ENCODE data around the gene SETD5. TPM values are rescaled to one million over a fixed set of nuclear protein-coding genes. Genes with fewer than 3 reads are reported as not detected.

The SETD5 gene
- total RNA-seq, 3 donors from 2014 or later (not counting 1 experiment from before 2014, with no cell fraction given): 106 to 154 (median 140) TPM

DNA sequence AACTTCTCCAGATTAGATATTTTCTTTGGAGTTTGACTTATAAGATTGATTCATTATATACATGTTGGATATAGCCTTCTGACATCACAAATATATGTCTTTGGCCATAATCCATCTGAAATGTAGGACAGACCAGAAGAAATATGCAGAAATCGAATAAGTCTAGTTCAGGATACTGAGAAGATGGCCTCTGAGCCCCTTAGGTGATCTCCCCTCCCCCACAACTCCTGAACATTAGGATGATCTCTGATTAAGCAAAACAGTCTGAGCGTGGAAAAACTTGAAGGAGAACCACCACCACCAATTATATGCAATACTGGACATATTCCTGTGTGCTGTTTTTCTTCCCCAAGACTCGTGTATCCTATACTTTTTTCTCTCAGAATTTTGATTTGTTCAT, 3.2 kb downstream of the SETD5 start:
- TF ChIP-seq, protein P1, sequence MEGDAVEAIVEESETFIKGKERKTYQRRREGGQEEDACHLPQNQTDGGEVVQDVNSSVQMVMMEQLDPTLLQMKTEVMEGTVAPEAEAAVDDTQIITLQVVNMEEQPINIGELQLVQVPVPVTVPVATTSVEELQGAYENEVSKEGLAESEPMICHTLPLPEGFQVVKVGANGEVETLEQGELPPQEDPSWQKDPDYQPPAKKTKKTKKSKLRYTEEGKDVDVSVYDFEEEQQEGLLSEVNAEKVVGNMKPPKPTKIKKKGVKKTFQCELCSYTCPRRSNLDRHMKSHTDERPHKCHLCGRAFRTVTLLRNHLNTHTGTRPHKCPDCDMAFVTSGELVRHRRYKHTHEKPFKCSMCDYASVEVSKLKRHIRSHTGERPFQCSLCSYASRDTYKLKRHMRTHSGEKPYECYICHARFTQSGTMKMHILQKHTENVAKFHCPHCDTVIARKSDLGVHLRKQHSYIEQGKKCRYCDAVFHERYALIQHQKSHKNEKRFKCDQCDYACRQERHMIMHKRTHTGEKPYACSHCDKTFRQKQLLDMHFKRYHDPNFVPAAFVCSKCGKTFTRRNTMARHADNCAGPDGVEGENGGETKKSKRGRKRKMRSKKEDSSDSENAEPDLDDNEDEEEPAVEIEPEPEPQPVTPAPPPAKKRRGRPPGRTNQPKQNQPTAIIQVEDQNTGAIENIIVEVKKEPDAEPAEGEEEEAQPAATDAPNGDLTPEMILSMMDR (IDR thresholded peaks at IDR 0.05): no peak
- no peak overlapping the region for H3K4me3 ChIP-seq (ENCODE audit: low read length)
- Mint-ChIP-seq H3K4me3 (peak overlapping the region; percentile 40), H3K4me1 (peaks cover 69 to 78% of the 10 kb centered on the region in 2 donors), H3K27ac (peak overlapping the region; percentile 99), H3K9me3 (no peaks in the 10 kb centered on the region), H3K36me3 (no peaks in the 10 kb centered on the region), H3K27me3 (ENCODE audit: low read depth in 2 of 2) (no peaks in the 10 kb centered on the region)
- H3K27me3 ChIP-seq (ENCODE audit: control insufficient read depth, insufficient read depth, low read length): no peaks in the 10 kb centered on the region
- no peaks in the 10 kb centered on the region for H3K9me3 ChIP-seq (ENCODE audit: control insufficient read depth, insufficient read depth, low read length)
- DNase-seq (no peak), ATAC-seq (no peak)
- whole genome bisulfite sequencing (ENCODE audit: insufficient coverage): 58% methylated on average over 3 of the region's 3 CpGs
- H3K4me1 ChIP-seq (ENCODE audit: control insufficient read depth, insufficient read depth, low read length): peaks cover 16% of the 10 kb centered on the region
- H3K27ac ChIP-seq (ENCODE audit: low read length): no peak overlapping the region
- intact Hi-C loops (cut with micrococcal nuclease): no loop called here
- no peaks in the 10 kb centered on the region for H3K36me3 ChIP-seq (ENCODE audit: control insufficient read depth, insufficient read depth, low read length)

DNA sequence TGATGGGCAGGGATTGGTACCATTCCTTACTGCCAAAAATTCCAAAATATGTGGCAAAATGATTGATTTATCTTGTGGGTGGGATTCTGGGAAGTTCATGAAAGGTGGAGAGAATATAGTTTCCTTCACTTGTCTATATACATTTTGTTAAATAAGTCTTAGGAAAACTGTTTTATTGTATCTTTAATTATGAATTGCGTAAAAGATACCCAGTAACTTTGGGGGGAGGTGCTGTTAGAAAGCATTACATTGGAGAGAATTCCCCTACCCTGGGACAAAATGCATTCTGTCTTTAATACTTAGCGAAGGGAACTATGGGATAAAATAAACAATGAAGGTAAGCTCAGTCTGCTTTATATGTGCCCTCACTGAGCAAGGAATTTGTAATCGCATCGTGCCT, 4.6 kb downstream of the SETD5 start:
- peaks cover 71 to 73% of the 10 kb centered on the region in 2 donors for H3K4me1 Mint-ChIP-seq
- WGBS (ENCODE audit: insufficient coverage): 97% methylated on average over 3 of the region's 4 CpGs
- no peak overlapping the region for H3K4me3 Mint-ChIP-seq

DNA sequence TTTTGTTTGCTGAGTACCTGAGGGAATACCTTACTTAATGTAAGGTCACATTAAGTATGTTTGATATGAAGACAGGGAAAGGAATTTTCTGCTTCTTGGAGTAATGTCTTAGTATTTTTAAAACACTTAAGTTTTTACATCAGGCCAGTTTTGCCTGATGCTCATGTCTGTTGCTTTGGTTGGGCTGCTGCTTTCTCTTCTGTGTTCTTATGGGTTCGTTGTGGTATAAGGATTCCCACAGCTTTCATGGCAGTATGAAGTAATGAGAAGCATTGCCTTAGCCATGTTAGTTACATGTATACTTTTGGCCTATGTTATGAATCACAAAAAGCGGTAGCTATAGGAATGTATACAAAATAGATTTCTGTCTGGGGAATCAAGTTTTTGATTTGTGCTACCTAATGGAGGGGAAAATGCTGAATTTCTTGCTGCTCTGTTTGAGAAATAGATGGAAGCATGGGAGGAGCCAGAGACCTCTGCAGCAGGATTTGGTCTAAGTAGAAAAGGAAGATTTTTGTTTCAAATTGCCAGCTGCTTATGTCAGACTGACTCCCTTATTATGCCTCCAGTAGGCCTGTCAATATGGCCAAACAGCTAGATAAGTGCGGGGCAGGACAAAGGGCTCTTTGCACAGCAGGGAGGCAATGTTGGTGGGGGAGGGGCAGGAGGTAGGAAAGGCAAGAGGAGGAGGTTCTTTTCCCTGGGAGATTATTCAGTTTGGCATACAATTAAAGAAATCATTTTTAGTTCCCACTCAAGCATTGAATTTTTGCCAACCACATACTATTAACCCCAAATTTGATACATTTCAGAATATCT, 5.2 kb downstream of the SETD5 start:
- no peaks in the 10 kb centered on the region for H3K27me3 ChIP-seq (ENCODE audit: control insufficient read depth, insufficient read depth, low read length)
- Mint-ChIP-seq H3K4me3 (no peak overlapping the region), H3K36me3 (no peaks in the 10 kb centered on the region), H3K27me3 (ENCODE audit: low read depth in 2 of 2) (no peaks in the 10 kb centered on the region), H3K4me1 (peaks cover 71 to 74% of the 10 kb centered on the region in 2 donors), H3K27ac (peak overlapping the region; percentile 99), H3K9me3 (no peaks in the 10 kb centered on the region)
- ATAC-seq (no peak), DNase-seq (no peak)
- H3K36me3 ChIP-seq (ENCODE audit: control insufficient read depth, insufficient read depth, low read length): no peaks in the 10 kb centered on the region
- TF ChIP-seq, protein P1 (IDR thresholded peaks at IDR 0.05): no peak
- 65% methylated on average over 3 of the region's 3 CpGs for WGBS (ENCODE audit: insufficient coverage)
- peaks cover 16% of the 10 kb centered on the region for H3K4me1 ChIP-seq (ENCODE audit: control insufficient read depth, insufficient read depth, low read length)
- no peaks in the 10 kb centered on the region for H3K9me3 ChIP-seq (ENCODE audit: control insufficient read depth, insufficient read depth, low read length)
- intact Hi-C loops (cut with micrococcal nuclease): no loop called here
- H3K4me3 ChIP-seq (ENCODE audit: low read length): no peak overlapping the region
- H3K27ac ChIP-seq (ENCODE audit: low read length): no peak overlapping the region

More for the DNA sequence above, 4.6 kb downstream of the SETD5 start:
- intact Hi-C loops (cut with micrococcal nuclease): no loop called here
- H3K27me3 Mint-ChIP-seq (ENCODE audit: low read depth in 2 of 2): no peaks in the 10 kb centered on the region
- H3K9me3 Mint-ChIP-seq: no peaks in the 10 kb centered on the region
- H3K36me3 ChIP-seq (ENCODE audit: control insufficient read depth, insufficient read depth, low read length): no peaks in the 10 kb centered on the region
- no peaks in the 10 kb centered on the region for H3K27me3 ChIP-seq (ENCODE audit: control insufficient read depth, insufficient read depth, low read length)
- DNase-seq (no peak), ATAC-seq (no peak)
- H3K27ac ChIP-seq (ENCODE audit: low read length): no peak overlapping the region
- TF ChIP-seq, protein P1 (IDR thresholded peaks at IDR 0.05): no peak
- peak overlapping the region; percentile 99 for H3K27ac Mint-ChIP-seq
- no peak overlapping the region for H3K4me3 ChIP-seq (ENCODE audit: low read length)
- no peaks in the 10 kb centered on the region for H3K36me3 Mint-ChIP-seq
- no peaks in the 10 kb centered on the region for H3K9me3 ChIP-seq (ENCODE audit: control insufficient read depth, insufficient read depth, low read length)
- peaks cover 14% of the 10 kb centered on the region for H3K4me1 ChIP-seq (ENCODE audit: control insufficient read depth, insufficient read depth, low read length)
